GM21737 (cell line): ENCODE results near the gene CRHR1.

Experiments
- ATAC-seq: cut with Tn5 transposase; IDR thresholded peaks from one replicate; pipeline ENCODE4 v1.9.1; 2021; ENCODE audit warnings: mild to moderate bottlenecking, moderate library complexity; ENCODE audit not compliant: unreplicated experiment

CRHR1 gene

GRCh38 chr17:45757431-45758218, 26.5 kb upstream of the CRHR1 start:
- ATAC-seq, result no peak

GRCh38 chr17:45758544-45758943, 25.6 kb upstream of the CRHR1 start:
- no peak for ATAC-seq

GRCh38 chr17:45759761-45760160, 24.4 kb upstream of the CRHR1 start:
- ATAC-seq, result no peak

GRCh38 chr17:45761957-45762565, 22.1 kb upstream of the CRHR1 start:
- ATAC-seq, result no peak

GRCh38 chr17:45763182-45763581, 20.9 kb upstream of the CRHR1 start:
- no peak for ATAC-seq

GRCh38 chr17:45764479-45764878, 19.6 kb upstream of the CRHR1 start:
- no peak for ATAC-seq

- no peak for ATAC-seq
These were observed 16.1 kb upstream of the CRHR1 start for GRCh38 chr17:45768000-45768399.

- no peak for ATAC-seq
These were observed 13.4 kb upstream of the CRHR1 start for GRCh38 chr17:45770632-45771270.

- ATAC-seq, result no peak
These were observed 12.7 kb upstream of the CRHR1 start for GRCh38 chr17:45771271-45771959.

GRCh38 chr17:45775148-45775547, 9.0 kb upstream of the CRHR1 start:
- ATAC-seq, result no peak

GRCh38 chr17:45775576-45776011, 8.5 kb upstream of the CRHR1 start:
- ATAC-seq, result no peak

- no peak for ATAC-seq
These were observed 7.2 kb upstream of the CRHR1 start for GRCh38 chr17:45776896-45777295.

- no peak for ATAC-seq
These were observed 6.7 kb upstream of the CRHR1 start for GRCh38 chr17:45777388-45777787.

GRCh38 chr17:45780921-45781320, 3.2 kb upstream of the CRHR1 start:
- ATAC-seq, result no peak

- ATAC-seq, result no peak
These were observed 1.1 kb upstream of the CRHR1 start for GRCh38 chr17:45782889-45783592.

GRCh38 chr17:45783593-45784292, 377 bp upstream of the CRHR1 start:
- no peak for ATAC-seq

- no peak for ATAC-seq
These were observed 790 bp downstream of the CRHR1 start for GRCh38 chr17:45784741-45785479.

GRCh38 chr17:45785480-45786193, 1.5 kb downstream of the CRHR1 start:
- ATAC-seq, result no peak

- no peak for ATAC-seq
These were observed 2.2 kb downstream of the CRHR1 start for GRCh38 chr17:45786349-45786748.
